Osteoblast (primary cell): Measurements from ENCODE around the gene OLA1. TPM values are rescaled to one million over a fixed set of nuclear protein-coding genes. Genes with fewer than 3 reads are reported as not detected.

ENCODE experiments used
- DNase-seq: peaks from one replicate; pipeline ENCODE4 v3.0.0; 2011; ENCODE audit warnings: low spot score, mixed read lengths; ENCODE audit not compliant: insufficient read length; ENCODE audit errors: missing footprints
- H2AFZ ChIP-seq: 2 replicates; pipeline ENCODE4 v1.6.0; 2011; ENCODE audit warnings: mild to moderate bottlenecking, low read length
- H3K27ac ChIP-seq: 2 replicates; pipeline ENCODE4 v1.5.1; 2011; ENCODE audit warnings: mild to moderate bottlenecking, low read depth, low read length, moderate library complexity
- H3K27me3 ChIP-seq: 2 replicates; pipeline ENCODE4 v1.6.0; 2012; ENCODE audit warnings: mild to moderate bottlenecking, control low read depth, inconsistent platforms, low read length, moderate library complexity; ENCODE audit not compliant: insufficient read depth
- H3K36me3 ChIP-seq: 2 replicates; pipeline ENCODE4 v1.5.1; 2011; ENCODE audit warnings: mild to moderate bottlenecking, low read length, control low read depth, moderate library complexity; ENCODE audit not compliant: insufficient read depth
- H3K4me1 ChIP-seq: 2 replicates; pipeline ENCODE4 v1.5.1; 2011; ENCODE audit warnings: mild to moderate bottlenecking, low read length, control low read depth, moderate library complexity; ENCODE audit not compliant: insufficient read depth
- H3K4me2 ChIP-seq: 2 replicates; pipeline ENCODE4 v1.6.0; 2011; ENCODE audit warnings: mild to moderate bottlenecking, low read length; ENCODE audit not compliant: insufficient read depth
- H3K4me3 ChIP-seq: fragments of 200-600 bp; sonication (generic); 3 replicates; pipeline ENCODE4 v1.5.1; 2012; ENCODE audit warnings: mild to moderate bottlenecking, low read length, inconsistent platforms; ENCODE audit not compliant: insufficient read depth
- H3K79me2 ChIP-seq: 2 replicates; pipeline ENCODE4 v1.6.0; 2012; ENCODE audit warnings: mild to moderate bottlenecking, low read length, control low read depth, inconsistent platforms; ENCODE audit not compliant: insufficient read depth
- H3K9me3 ChIP-seq: 2 replicates; pipeline ENCODE4 v1.5.1; 2011; ENCODE audit warnings: low read depth, low read length, control low read depth
- H4K20me1 ChIP-seq: 2 replicates; pipeline ENCODE4 v1.6.0; 2012; ENCODE audit warnings: mild to moderate bottlenecking, low read length, control low read depth; ENCODE audit not compliant: insufficient read depth
- CTCF ChIP-seq: IDR thresholded peaks from 2 replicates; pipeline ENCODE4 v1.5.1; 2011; ENCODE audit warnings: mild to moderate bottlenecking, low read depth, low read length, moderate library complexity; ENCODE audit errors: extremely low read depth
- total RNA-seq: library from RNA; depleted of rRNA; stranded (reverse); fragments of >200 nt; gene quantifications from 2 replicates; pipeline ENCODE4 v1.2.3, GENCODE V29; 2012

OLA1 gene
- total RNA-seq, 1 donor, result 79.3 TPM

GRCh38 chr2:174033163-174033550 is 215.2 kb downstream of the OLA1 start:
- H3K4me3 ChIP-seq, result no peak overlapping the region
- H3K79me2 ChIP-seq, result no peaks in the 10 kb centered on the region
- H3K27me3 ChIP-seq, result no peaks in the 10 kb centered on the region
- H3K4me1 ChIP-seq, result peaks cover 42% of the 10 kb centered on the region
- TF ChIP-seq CTCF, result no peak
- no peaks in the 10 kb centered on the region for H3K9me3 ChIP-seq
- no peak overlapping the region for H3K4me2 ChIP-seq
- H4K20me1 ChIP-seq, result no peaks in the 10 kb centered on the region
- no peaks in the 10 kb centered on the region for H3K36me3 ChIP-seq
- DNase-seq, result no peak
- no peak overlapping the region for H3K27ac ChIP-seq
- H2AFZ ChIP-seq, result no peak overlapping the region

- H3K4me1 ChIP-seq, result peaks cover 35% of the 10 kb centered on the region
- no peak overlapping the region for H3K4me3 ChIP-seq
- H3K36me3 ChIP-seq, result no peaks in the 10 kb centered on the region
- H3K27ac ChIP-seq, result peak overlapping the region; percentile 34
- no peak overlapping the region for H3K4me2 ChIP-seq
- H3K27me3 ChIP-seq, result no peaks in the 10 kb centered on the region
- H3K79me2 ChIP-seq, result no peaks in the 10 kb centered on the region
- no peaks in the 10 kb centered on the region for H3K9me3 ChIP-seq
- DNase-seq, result no peak
- TF ChIP-seq CTCF, result no peak
- no peaks in the 10 kb centered on the region for H4K20me1 ChIP-seq
- no peak overlapping the region for H2AFZ ChIP-seq
Measured at GRCh38 chr2:174031226-174031625, 217.1 kb downstream of the OLA1 start.

GRCh38 chr2:174028935-174029334 is 219.4 kb downstream of the OLA1 start:
- no peak for DNase-seq
- H3K79me2 ChIP-seq, result no peaks in the 10 kb centered on the region
- H3K4me2 ChIP-seq, result no peak overlapping the region
- H3K27me3 ChIP-seq, result no peaks in the 10 kb centered on the region
- H2AFZ ChIP-seq, result no peak overlapping the region
- no peak overlapping the region for H3K4me3 ChIP-seq
- no peaks in the 10 kb centered on the region for H4K20me1 ChIP-seq
- no peak for TF ChIP-seq CTCF
- no peaks in the 10 kb centered on the region for H3K9me3 ChIP-seq
- peaks cover 37% of the 10 kb centered on the region for H3K4me1 ChIP-seq
- H3K27ac ChIP-seq, result no peak overlapping the region
- H3K36me3 ChIP-seq, result no peaks in the 10 kb centered on the region

- no peak for TF ChIP-seq CTCF
- Histone ChIP-seq H3K4me1 (peaks cover 39% of the 10 kb centered on the region), H2AFZ (no peak overlapping the region), H3K4me2 (no peak overlapping the region), H3K9me3 (no peaks in the 10 kb centered on the region), H3K27ac (no peak overlapping the region), H4K20me1 (no peaks in the 10 kb centered on the region), H3K36me3 (no peaks in the 10 kb centered on the region), H3K79me2 (no peaks in the 10 kb centered on the region), H3K27me3 (no peaks in the 10 kb centered on the region), H3K4me3 (no peak overlapping the region)
- no peak for DNase-seq
Measured at GRCh38 chr2:174027956-174028355, 220.4 kb downstream of the OLA1 start.
